HG03521 (cell line): ENCODE measurements around the gene INTS1.

Experiments used
- ATAC-seq: cut with Tn5 transposase; IDR thresholded peaks from one replicate; pipeline ENCODE4 v1.9.1; 2021; ENCODE audit warnings: mild to moderate bottlenecking, moderate library complexity; ENCODE audit not compliant: unreplicated experiment

Gene INTS1

GRCh38 chr7:1433128-1433920 is 70.9 kb downstream of the INTS1 start:
- ATAC-seq, result no peak

GRCh38 chr7:1432411-1433082 is 71.6 kb downstream of the INTS1 start:
- no peak for ATAC-seq

- no peak for ATAC-seq
Observed at GRCh38 chr7:1431634-1432380, 72.4 kb downstream of the INTS1 start.

- no peak for ATAC-seq
Observed at GRCh38 chr7:1431226-1431625, 73.0 kb downstream of the INTS1 start.

- no peak for ATAC-seq
Observed at GRCh38 chr7:1430056-1430845, 73.9 kb downstream of the INTS1 start.

GRCh38 chr7:1428941-1429501 is 75.2 kb downstream of the INTS1 start:
- no peak for ATAC-seq

- ATAC-seq, result no peak
Observed at GRCh38 chr7:1427064-1427657, 77.0 kb downstream of the INTS1 start.

- ATAC-seq, result no peak
Observed at GRCh38 chr7:1426474-1426873, 77.7 kb downstream of the INTS1 start.

GRCh38 chr7:1425292-1426136 is 78.7 kb downstream of the INTS1 start:
- no peak for ATAC-seq

- ATAC-seq, result no peak
Observed at GRCh38 chr7:1424041-1424440, 80.1 kb downstream of the INTS1 start.

GRCh38 chr7:1423264-1423811 is 80.9 kb downstream of the INTS1 start:
- no peak for ATAC-seq

GRCh38 chr7:1422512-1423263 is 81.5 kb downstream of the INTS1 start:
- ATAC-seq, result no peak

GRCh38 chr7:1421946-1422345 is 82.2 kb downstream of the INTS1 start:
- ATAC-seq, result no peak

- ATAC-seq, result no peak
Observed at GRCh38 chr7:1421020-1421790, 83.0 kb downstream of the INTS1 start.
